GM19193 (cell line): ENCODE measurements around the gene NCOA4.

ENCODE experiments used
- POLR2A ChIP-seq: IDR thresholded peaks from 4 replicates; pipeline ENCODE4 v1.6.1; 2011; ENCODE audit not compliant: insufficient read depth, insufficient read length; ENCODE audit errors: extremely low read depth

Gene NCOA4

GRCh38 chr10:46014683-46015405, 15.6 kb downstream of the NCOA4 start:
- no peak for TF ChIP-seq POLR2A

GRCh38 chr10:46014206-46014605, 16.2 kb downstream of the NCOA4 start:
- TF ChIP-seq POLR2A: no peak

GRCh38 chr10:46012746-46013145, 17.7 kb downstream of the NCOA4 start:
- no peak for TF ChIP-seq POLR2A

GRCh38 chr10:46006219-46006618, 24.2 kb downstream of the NCOA4 start:
- no peak for TF ChIP-seq POLR2A

DNA sequence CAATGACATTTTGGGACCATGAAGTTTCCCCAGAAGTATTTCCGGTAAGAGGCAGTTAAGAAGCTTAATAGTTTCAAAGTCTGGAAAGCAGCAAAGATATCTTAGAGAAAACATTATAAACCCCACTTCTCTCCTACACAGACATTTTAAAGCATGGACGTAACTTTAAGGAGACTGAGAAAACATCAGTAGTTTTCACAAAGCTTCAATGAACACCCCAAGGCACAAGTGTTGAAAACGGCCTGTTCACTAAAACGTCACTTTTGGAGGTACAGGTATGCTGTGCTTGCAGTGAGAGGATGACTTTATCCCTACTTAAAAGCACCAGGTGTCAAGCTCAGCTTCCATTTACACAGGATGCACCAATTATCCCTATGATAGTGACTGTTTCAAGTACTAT, 25.0 kb downstream of the NCOA4 start:
- TF ChIP-seq POLR2A: no peak

DNA sequence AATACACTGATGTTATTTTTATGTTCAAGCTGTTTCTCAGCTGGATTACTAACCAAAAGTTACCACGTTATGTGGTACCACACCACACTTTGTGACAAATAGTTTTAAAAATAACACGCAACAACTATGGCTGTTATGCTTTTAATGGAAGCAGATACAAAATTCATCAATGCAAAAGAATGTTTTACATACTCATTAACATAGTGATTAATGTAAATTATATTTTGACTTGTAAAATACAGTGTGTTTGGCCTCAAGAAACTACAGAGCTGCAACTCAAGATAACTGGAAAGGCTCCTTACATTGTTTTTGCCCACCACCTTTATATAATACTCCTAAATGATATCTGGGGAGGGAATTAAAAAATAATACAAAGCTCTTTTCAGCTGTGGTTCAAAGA, 25.5 kb downstream of the NCOA4 start:
- TF ChIP-seq POLR2A: no peak

- no peak for TF ChIP-seq POLR2A
Observed at GRCh38 chr10:46002916-46003693, 27.3 kb downstream of the NCOA4 start.

DNA sequence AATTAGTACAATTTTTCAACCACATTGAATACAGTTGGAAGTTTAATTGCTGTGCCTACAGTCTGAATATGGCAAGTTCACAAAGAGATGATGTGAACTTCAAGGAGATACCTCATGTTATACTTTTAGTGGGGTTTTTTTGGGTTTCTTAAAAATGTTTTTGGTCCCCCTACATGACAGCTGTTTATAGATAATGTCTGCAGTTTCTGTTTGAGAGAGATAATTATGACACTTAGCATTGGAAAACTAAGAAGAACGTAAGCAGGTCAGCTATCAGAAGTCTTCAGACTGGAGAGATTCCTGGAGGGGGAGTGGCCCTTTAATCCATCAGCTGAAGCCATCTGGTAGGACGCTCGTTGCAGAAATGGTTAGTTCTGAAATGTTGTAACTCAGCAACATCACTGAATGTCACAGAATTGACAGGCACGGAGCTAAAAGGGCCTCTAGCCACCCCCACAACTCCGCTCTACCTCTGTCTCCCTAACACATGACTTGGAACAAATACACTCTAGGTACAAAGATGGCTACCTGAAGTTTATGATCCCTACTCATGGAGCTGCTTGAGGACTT, 29.2 kb downstream of the NCOA4 start:
- no peak for TF ChIP-seq POLR2A

DNA sequence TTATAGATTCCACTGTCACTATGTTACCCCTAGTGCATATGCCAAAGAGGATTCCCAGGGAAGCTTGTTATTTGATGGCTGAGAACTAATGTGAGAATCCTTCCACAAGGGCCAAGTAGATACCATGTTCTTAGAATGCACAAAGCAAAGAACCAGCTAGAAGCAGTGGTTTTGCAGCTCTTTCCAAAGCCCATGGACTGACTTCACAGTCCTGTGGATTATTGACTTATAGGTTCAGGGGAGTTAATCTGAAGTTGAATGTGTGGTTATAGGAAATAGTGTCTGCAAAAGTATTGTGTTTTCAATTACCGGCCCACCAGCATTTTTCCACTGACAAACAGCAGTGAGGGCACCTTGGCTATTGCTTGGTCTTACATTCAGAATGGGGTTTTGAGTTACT, 29.9 kb downstream of the NCOA4 start:
- no peak for TF ChIP-seq POLR2A

DNA sequence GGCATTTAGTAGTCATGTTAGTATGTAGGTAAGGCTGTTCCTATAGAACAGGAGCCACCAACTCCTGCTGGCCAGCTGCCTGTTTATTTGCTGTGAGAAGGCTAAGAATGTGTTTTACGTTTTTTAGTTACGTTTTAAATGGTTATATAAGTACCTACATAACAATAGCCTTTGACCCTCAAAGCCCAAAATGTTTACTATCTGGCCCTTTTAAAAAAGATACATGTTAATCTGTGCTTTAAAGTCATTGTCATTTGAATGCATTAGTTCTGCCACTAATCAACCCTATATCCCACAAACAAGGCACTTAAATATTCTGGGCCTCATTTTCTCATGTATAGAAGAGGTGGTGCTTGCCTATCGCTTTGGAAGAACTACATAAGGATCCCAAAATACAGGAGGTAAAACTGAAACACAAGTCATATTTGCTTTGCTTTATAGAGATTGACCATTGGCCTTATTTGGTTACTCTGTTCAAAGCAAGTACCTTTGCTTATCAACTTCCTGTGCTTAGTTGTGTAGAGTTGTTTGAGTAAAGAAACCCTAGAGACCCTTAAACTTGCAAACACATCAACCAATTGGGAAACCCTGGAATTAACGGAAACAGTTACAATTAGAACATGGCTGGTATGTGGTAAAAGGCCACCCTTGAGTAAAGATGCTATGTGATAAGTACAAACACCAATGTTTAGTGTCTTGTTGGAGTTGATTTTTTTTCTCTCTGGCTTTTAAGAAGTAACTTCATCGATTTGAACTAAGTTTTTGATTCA, 32.2 kb downstream of the NCOA4 start:
- no peak for TF ChIP-seq POLR2A

GRCh38 chr10:45997557-45997956, 32.9 kb downstream of the NCOA4 start:
- TF ChIP-seq POLR2A: no peak

- peak; percentile 65 for TF ChIP-seq POLR2A
Observed at GRCh38 chr10:45972106-45972812, 58.2 kb downstream of the NCOA4 start, which contains the start of gene TIMM23. TIMM23 (plus strand) TSS chr10:45972489; CDS start chr10:45972625, 136 bp downstream.
